GM18870 (cell line): Measurements from ENCODE around the gene FTO.

ENCODE experiments used
- ATAC-seq: cut with Tn5 transposase; IDR thresholded peaks from one replicate; pipeline ENCODE4 v1.9.1; 2021; ENCODE audit warnings: moderate library complexity; ENCODE audit not compliant: unreplicated experiment

The FTO gene

DNA sequence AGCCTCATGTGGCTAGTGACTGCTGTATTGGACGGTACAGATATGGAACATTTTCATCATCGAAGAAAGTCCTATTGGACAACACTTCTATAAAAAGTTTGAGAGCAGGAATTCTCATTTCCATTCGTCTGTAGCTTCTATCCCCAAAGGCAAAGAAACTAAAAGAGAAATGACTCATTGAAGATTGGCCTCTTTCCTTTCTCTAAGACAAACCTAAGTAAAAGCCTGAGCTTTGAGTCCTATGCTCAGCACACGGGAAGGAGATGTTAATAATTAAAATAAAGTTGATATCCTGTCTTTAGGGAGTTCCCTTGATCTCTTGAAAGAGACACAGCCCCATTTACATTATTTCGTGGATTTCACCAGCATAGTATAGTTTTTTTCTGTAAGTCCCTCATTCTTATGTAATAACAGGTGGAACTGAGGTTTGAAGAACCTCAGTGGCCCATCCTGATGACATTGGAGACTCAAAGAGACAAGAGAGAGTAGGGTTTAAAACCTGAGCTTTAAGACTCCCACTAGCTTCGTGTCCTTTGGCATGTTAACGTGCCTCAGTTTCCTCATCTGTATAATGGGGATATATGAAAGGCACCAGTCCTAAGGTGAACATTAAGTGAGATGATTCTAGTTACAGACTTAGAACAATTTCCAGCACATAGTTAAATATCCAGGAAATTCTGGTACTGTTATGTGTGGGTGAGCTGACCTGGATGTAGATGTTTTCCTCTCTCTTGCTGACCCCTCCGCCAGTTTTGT, 408.7 kb downstream of the FTO start:
- no peak for ATAC-seq

DNA sequence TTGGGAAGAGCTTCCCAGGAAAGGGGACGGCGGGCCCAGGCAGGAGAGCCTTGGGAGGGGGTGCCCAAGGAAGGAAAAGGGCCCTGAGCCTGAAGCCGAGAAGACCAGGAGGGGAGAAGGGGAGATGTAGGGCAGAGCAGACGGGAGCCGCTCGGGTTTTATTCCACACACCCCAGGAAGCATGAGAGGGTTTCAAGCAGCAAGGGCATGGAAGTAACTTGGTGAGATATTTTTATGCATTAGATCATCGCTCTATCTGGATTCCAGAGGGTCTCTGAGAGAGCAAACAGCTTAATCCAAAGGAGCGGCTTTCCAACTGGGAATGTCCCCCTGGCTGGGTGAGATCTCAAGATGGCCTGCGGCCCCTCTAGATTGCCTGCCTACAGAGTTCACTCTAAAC, 411.6 kb downstream of the FTO start:
- ATAC-seq, result no peak

DNA sequence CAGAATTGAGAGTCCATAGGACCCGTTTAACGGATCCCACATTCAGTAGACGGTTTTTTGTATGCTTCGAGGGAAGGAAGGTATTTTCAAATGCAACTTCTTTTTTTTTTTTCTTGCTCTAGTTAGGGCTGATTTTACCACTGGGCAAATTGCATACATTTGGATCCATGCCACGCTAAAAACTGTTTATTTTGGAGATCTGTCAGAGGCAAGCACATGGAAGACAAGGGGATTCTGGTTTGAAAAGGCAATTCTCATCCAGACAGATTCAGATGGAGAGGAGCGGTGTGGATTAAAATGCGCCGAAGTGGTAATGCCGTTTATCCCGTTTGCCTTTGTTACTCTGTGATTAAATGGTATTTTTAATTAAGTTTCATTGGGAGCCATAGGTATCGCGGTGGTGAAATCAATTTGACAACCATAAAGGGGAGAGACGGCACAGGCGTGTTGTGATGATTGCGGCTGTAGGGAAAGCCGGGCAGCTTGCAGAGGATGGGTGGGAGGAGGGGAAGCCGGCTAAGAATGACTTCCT, 412.2 kb downstream of the FTO start:
- ATAC-seq, result no peak

DNA sequence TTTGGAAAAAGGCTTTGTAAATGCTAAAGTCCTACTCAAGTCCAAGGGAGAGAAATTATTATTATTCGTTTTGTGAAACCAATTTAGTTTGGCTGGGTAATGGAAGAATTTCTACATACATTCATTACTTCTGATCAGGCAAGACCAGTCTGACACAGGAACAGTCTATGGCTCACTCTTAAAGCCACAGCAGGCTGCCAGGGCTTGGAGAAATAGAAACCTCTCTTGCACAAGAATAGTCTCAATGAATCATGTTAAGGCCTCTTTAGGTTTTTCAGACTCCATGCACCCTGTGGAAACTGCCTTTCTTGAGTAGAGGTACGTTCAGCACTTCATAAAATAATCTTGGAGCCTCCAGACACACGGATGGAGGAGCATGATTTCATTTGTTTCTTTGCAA, 414.9 kb downstream of the FTO start:
- no peak for ATAC-seq

DNA sequence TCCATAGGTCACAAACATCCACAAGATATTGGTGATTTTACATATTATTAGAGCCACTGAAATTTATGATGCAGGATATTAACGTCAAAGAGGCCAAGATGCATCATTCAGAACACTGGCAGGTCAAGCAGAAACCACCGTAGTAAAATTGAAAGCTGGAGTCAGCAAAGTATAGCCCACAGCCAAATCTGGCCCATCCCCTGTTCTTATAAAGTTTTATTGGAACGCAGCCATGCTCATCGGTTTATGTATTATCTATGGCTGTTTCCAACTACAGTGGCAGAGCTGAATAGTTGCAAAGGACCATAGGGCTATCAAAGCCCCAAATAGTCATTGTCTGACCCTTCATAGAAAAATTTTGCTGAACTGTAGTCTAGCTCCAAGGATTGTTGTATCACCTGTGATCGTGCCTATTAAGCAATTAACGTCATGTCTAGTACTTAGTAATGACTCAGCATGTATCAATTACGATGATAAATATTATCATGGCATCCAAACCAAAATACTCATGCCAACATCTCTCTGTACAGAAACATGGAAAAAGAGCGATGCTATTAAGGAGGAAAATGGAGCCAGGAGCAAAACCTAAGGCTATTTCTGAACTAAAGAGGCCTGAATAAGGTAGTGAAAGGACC, 417.0 kb downstream of the FTO start:
- ATAC-seq, result no peak

DNA sequence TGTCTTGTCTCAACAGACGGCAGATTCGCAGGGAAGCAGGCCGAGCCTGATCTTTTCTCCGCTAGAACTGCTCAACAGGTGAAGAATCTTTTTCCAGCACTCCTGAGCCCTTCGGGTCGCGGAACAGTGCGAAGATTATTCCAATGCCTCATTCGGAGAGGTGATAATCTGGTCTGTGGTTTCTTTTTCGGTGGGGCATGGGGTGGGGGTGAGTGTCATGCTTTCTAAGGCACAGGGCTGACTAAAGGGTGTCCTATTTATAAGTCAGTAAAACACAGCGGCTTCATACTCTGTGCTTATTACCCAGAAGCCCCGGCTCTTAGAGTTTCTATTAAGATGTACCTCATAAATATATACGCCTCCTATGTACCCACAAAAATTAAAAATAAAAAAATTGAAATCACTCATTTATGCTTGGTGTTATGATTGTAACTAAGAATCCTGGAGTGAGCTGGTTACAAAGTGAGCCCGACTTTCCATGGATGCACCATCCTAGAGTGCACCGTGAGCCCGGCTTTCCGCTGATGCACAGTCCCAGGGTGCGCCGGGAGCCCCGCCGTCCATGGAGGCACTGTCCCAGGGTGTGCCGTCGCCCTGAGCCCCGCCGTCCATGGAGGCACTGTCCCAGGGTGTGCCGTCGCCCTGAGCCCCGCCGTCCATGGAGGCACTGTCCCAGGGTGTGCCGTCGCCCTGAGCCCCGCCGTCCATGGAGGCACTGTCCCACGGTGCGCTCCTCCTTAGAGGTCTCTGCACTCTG, 417.8 kb downstream of the FTO start:
- no peak for ATAC-seq

DNA sequence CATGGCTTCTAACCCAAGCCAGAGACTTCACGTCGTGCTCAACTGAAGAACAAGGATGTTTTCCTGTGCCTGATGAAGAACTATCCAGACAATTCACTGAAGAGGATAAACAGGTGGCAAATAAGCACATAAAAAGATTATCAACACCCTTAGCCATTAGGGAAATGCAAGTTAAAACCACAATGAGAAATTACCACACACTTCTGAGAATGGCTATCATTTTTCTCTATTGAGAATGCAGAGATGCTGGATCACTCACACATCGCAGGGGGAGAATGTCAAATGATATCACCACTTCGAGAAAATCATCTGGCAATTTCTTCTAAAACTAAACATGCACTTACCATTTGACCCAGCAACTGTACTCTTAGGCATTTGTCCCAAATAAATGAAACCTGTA, 419.8 kb downstream of the FTO start:
- ATAC-seq, result no peak

DNA sequence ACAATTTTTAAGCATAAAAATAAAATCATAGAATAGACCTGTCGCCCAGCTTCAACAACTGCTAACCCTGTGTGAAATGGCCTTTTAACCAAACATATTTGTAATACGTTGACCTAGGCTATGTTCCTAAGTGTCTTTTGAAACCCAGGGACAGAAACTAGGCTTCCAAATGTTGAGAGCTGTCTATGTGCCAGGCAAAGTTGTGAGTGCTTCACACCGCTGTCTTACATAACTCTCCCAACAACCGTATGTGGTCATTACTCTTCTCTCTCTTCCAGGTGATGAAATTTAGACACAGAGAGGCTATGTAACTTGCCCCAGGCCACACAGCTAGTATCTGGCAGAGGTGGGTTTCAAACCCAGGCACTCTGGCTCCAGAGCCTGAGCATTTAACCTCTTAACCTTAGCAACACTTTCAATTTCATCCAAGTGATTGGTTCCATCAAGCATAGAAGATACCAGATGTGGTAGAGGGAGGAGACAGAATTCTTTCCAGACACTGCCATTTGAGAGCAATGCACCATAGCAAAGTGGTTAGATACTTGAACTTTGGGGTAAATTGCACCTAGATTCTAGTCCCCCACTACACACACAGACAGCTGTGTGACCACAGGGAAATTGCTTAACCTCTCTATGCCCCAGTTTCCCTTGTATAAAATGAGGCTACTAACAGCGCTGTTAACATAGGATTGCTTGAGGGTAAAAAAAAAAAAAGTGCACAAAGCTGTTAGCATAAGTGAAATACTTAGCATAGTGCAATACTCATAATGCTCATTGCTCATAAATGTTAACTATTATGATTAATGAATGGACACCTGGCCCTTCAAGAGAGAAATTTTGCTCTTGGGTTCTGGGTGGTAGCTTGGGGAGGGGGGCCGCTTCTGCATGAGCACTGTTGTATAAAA, 422.0 kb downstream of the FTO start:
- ATAC-seq, result no peak

DNA sequence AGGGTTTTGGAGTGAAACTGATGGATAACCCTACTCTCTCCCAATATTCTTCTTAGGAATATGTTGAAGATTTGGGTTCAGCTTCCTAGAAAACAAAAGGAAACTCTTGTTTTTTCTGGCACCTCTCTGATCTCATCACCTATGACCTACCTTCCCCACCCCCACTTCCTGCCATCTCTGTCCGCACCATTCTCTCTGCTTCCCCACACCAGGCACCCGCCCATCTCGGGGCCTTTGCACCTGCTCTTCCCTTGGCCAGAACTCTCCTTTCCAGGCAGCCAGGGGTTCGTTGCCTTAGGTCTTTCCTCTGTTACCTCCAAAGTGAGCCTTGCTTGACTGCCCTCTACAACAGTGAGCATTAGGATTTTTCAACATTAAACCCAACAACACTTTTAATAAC, 423.0 kb downstream of the FTO start:
- no peak for ATAC-seq

DNA sequence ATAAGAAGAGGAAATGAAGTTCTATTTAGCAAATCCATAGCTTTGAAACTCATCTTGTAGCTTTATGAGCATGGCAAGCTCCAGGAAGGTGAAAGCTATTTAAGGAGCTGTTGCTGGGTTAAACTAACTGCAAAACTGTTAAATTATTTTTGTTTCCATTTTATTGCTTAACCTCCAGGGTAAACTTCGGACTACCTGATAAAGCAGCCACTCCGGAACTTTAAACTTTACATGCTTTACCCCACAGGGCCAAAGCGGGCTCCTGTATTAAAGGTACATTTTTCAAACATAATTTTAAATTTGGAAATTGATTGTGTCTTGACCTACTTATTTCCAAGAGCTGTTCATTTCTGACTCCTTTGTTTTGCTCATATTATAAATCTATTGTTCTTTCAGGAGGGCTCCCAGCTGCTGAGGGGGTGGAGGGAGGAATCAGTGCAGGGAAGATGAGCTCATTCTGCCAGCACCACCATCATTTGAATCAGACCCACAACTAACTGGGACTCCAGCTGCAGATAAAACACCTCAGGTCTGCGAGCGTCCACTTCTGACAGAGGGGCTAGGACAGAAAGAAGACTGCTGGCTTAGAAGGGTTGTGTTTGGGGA, 424.8 kb downstream of the FTO start:
- no peak for ATAC-seq

DNA sequence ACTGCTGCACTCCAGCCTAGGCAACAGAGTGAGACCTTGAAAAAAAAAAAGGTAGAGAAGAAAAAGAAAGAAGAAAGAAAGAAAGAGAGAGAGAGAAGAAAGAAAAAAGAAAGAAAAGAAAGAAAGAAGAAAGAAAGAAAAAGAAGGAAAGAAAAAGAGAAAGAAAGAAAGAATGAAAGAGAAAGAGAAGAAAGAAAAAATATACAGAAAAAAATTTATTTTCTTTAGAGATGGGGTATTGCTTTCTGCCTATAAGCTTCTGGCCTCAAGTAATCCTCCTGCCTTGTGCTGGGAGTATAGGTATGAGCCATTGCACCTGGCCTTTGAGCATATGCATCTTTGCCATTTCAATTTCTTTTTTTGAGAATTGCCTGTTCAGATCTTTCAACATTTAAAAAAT, 425.9 kb downstream of the FTO start:
- ATAC-seq, result no peak

DNA sequence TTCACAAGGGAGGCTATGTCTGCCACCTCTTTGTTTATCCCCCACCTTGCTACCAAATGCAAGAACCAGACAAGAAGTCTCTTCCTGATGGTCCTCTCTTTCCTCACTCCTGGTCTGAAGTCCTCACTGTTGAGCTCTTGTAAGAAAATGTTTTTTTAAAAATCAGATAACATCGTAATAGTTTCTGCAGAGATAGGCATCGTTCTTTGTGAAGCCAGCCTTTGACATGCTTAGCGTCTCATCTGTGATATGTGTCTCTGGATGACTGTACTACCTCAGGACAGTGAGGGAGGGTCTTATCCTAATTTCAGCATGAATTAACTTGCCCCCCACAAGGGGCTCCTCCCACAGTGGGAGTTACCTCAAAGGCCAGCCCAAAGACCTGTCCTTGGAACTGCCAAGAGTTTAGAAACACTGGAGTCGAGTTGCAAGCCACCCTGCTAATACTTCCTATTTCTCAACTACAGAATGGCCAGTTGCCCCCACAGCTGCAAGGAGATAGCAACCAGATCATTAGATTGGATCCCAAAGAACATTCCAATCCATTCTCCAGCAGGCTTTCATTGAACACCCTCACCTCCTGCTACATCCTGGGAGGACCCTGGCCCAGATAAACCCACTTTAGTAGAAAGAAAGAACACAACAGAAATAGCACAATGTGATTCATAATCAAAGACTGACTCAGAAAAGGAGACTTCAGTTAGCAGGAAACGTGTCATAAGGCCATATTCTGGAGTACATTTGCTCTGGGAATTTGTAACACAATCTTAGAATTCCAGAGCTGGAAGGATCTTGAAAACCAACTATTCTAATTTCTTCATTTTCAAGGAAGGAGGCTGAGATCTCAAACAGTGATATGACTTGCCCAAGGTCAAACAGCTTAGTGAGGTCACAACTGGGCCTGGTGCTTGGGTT, 431.7 kb downstream of the FTO start:
- no peak for ATAC-seq

DNA sequence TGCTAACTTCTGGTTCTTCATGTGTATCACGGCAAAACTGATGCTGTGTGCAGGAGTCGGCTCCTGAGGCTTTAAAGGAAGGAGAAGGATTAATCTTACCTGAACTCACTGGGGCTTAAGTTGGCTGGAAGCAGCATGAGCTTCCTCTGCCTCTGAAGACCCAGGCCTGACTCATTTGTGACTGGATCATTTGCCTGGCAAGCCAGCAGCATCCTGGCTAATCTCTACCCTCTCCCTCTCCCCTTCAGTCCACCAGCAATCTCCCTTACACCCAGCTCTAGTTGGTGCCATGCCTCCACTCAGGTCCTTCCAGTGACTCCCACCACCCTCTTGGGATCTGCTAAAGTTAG, 432.3 kb downstream of the FTO start:
- ATAC-seq, result no peak

DNA sequence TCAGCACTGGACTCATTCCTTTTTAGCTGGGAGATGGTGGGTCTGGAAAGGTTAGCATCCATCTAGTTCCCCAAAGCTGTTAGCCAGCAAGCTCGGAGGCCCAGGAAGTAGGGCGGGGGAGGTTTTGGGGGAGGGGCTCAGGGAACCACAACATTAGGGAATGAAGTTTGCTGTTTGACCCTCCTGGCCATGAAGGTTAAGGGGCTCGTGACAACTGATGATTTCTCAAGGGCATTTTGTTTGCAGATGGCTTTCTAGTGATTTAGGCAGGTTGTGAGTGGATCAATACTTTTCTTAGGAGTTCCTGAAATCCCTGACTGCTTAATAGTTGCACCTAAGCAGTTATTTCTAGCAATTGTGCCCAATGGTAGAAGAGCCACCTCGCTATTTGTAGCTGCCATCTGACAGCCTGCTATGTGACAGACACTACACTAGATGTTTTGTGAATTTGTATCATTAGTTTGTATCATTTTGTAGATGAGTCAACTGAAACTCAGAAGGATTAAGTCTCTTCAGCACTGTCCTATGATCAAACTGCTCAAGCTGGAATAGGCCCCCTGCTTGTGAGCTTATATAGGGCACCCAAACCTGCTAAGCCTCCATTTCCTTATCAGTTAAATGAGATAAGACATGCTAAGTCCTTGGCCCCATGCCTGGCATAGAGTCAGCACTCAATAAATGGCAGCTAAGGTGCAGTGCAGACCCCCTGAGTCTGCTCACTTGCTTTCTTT, 436.3 kb downstream of the FTO start:
- ATAC-seq, result no peak

DNA sequence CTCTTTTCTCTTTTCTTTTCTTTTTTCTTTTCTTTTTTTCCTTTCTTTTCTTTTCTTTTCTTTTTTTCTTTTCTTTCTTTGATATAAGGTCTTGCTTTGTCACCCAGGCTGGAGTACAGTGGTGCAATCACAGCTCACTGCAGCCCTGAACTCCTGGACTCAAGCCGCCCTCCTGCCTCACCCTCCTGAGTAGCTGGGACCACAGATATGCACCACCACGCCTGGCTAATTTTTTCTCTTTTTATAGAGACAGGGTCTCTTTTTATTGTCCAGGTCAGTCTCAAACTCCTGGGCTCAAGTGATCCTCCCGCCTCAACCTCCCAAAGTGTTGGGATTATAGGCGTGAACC, 436.8 kb downstream of the FTO start:
- ATAC-seq, result no peak

DNA sequence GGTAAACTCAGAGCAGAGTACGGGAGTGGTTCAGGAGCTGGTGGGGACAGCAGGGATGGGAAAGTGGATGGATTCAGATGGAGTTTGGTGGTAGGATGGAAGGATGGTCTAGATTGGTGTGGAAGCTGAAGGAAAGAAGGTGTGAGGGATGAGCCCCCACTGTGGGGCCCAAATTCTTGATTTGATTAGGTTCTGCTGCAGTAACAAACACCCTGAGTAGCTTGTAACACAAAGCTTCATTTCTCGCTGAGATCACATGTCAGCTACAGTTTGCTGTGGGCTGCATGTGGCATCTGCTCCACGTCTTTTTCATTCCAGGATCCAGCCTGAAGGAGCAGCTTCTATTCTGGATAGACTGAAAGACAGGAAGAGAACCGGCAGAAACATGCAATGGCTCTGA, 438.8 kb downstream of the FTO start:
- no peak for ATAC-seq

DNA sequence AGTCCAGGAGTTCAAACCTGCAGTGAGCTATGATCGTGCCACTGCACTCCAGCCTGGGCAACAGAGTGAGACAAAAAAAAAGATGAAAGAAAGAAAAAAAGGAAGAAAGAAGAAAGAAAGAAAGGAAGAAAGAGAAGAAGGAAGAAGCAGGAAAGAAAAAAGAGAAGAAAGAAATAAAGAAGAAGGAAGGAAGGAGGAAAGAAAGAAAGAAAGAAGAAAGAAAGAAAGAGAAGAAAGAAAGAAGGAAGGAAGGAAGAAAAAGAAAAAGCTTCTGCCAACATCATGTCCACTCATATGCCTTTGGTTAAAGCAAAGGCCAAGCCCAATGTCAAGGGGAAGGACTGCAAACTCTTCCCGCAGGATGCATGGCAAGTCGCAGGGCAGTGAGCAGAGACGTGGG, 439.5 kb downstream of the FTO start:
- no peak for ATAC-seq

DNA sequence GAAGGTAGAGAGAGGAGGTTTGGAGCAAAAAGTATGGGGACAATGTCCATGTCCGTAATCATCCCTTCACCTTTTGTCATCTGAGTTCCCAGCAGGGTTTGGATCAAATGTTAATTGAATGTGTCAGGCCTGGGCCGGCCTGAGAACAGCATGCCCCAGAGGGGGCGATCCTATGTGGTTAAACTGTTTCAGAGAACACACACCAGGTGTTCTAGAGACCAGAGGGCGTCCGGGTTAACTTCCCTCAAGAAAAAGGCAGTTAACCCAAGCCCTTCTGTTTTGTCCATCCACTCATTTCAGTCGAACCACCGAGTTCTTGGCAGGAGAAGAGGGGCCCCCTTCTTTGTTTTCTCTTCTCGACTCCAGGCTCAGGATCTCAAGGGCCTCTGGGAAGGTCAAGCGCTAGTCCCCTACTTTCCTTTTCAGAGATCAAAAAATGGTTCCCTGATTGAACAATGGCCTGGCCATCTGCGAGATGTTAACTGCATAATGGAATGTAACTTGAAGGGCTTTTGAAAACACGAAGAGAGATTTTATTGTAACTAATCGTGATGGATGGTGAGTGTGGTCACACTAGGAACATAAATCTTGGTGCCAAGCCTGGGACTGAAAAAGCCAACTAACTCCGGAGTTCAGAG, 440.1 kb downstream of the FTO start:
- ATAC-seq, result no peak

DNA sequence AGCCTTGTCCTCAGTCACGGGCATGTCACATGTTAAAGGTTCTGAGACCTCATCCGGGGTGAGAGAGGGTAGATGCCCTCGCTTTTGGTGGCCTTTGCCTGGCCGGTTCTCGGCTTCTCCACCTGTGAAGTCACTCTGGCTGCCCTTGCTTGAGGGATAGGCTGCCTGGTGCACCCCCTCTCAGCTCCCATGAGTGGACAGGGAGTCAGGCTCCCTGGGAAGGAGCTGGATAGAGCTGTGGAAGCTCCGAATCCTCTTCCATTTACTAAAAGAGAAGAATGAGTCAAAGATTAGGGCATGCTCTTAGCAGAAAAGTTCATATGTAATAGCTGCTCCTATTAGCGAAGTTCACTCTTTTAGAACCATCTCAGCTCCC, 440.6 kb downstream of the FTO start:
- ATAC-seq, result no peak
